Immature natural killer cell (primary cell): ENCODE results near the gene ABHD15. TPM values are rescaled to one million over a fixed set of nuclear protein-coding genes. Genes with fewer than 3 reads are reported as not detected.

Experiments
- DNase-seq, 3 donors: peaks; one replicate each; pipeline ENCODE4 v3.0.0; 2022; ENCODE audit warnings: mixed read lengths in 1 of 3
- H3K27ac Mint-ChIP-seq, 6 donors: one replicate each; pipeline ENCODE4 v1.8.0; 2020; ENCODE audit warnings: mixed read lengths in 6 of 6, mild to moderate bottlenecking in 5 of 6, inconsistent platforms in 4 of 6, moderate library complexity in 3 of 6
- H3K27me3 Mint-ChIP-seq, 3 donors: one replicate each; pipeline ENCODE4 v1.8.0; 2020 to 2021; ENCODE audit warnings: low read depth in 3 of 3, mild to moderate bottlenecking in 3 of 3, mixed read lengths in 3 of 3, moderate library complexity in 3 of 3, inconsistent platforms in 1 of 3
- H3K36me3 Mint-ChIP-seq, 3 donors: one replicate each; pipeline ENCODE4 v1.8.0; 2020; ENCODE audit warnings: mixed read lengths in 3 of 3, inconsistent platforms in 2 of 3, mild to moderate bottlenecking in 2 of 3
- H3K4me1 Mint-ChIP-seq, 2 donors: one replicate each; pipeline ENCODE4 v1.8.0; 2020; ENCODE audit warnings: inconsistent platforms in 2 of 2, mild to moderate bottlenecking in 2 of 2, mixed read lengths in 2 of 2, moderate library complexity in 1 of 2
- H3K4me3 Mint-ChIP-seq, 5 donors: one replicate each; pipeline ENCODE4 v1.8.0; 2020; ENCODE audit warnings: mild to moderate bottlenecking in 5 of 5, mixed read lengths in 5 of 5, inconsistent platforms in 3 of 5, moderate library complexity in 3 of 5
- H3K9me3 Mint-ChIP-seq, 6 donors: one replicate each; pipeline ENCODE4 v1.8.0; 2020; ENCODE audit warnings: mild to moderate bottlenecking in 6 of 6, mixed read lengths in 6 of 6, inconsistent platforms in 4 of 6, moderate library complexity in 3 of 6
- polyA plus RNA-seq, 3 donors: library from polyadenylated mRNA; unstranded; fragments of 300-500 nt; fragmentation: Illumina TruSeq; gene quantifications; one replicate each; pipeline ENCODE4 v1.2.3, GENCODE V29; 2021

The ABHD15 gene, protein sequence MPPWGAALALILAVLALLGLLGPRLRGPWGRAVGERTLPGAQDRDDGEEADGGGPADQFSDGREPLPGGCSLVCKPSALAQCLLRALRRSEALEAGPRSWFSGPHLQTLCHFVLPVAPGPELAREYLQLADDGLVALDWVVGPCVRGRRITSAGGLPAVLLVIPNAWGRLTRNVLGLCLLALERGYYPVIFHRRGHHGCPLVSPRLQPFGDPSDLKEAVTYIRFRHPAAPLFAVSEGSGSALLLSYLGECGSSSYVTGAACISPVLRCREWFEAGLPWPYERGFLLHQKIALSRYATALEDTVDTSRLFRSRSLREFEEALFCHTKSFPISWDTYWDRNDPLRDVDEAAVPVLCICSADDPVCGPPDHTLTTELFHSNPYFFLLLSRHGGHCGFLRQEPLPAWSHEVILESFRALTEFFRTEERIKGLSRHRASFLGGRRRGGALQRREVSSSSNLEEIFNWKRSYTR
- 10 to 100 TPM; 31.6 to 36.7 (median 34.0) TPM for polyA plus RNA-seq

DNA sequence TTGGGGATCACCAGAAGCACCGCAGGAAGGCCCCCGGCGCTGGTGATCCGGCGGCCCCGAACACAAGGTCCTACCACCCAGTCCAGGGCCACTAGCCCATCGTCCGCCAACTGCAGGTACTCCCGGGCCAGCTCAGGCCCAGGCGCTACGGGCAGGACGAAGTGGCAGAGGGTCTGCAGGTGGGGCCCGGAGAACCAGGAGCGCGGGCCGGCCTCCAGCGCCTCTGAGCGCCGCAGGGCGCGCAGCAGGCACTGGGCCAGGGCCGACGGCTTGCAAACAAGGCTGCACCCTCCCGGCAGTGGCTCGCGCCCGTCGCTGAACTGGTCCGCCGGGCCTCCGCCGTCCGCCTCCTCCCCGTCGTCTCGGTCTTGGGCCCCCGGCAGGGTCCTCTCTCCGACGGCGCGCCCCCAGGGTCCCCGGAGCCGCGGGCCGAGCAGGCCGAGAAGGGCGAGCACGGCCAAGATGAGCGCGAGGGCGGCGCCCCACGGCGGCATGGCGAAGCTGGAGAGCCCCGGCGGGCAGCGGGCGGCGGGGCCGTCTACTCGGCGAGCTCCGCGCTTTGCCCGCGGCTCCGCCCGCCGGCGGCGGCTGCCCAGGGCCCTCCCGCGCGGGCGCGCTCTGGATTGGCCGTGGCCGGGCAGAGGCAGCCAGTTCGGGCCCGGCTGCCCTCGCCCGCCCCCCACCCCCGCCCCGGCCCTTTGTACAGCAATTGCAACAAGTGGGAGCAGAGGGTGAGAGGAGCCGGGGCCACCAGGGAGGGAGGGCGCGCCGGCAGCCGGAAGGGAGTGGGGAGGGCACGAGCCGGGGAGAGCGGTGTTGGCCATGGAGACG, at the start of gene ABHD15:
ABHD15 (minus strand) TSS at position 565 of the 831 bp plus-strand sequence; CDS start at position 494, 71 bp downstream.
- H3K27ac Mint-ChIP-seq: peak within 1 kb of the TSS; percentile 92 to 98 (median 96)
- peaks cover 45 to 53% of the 10 kb centered on the region in 2 donors for H3K4me1 Mint-ChIP-seq

GRCh38 chr17:29615492-29616299, 48.9 kb upstream of the ABHD15 start:
- peak; percentile 83 to 88 (median 86) for DNase-seq
- no peaks in the 10 kb centered on the region for H3K36me3 Mint-ChIP-seq
- H3K9me3 Mint-ChIP-seq: no peaks in the 10 kb centered on the region
- peak overlapping the region; percentile 90 to 96 (median 92) for H3K4me3 Mint-ChIP-seq
- peaks cover 3 to 6% (median 4%) of the 10 kb centered on the region in 3 donors for H3K27me3 Mint-ChIP-seq
- peaks cover 41% of the 10 kb centered on the region in 2 donors for H3K4me1 Mint-ChIP-seq
- peak overlapping the region; percentile 81 to 95 (median 92) for H3K27ac Mint-ChIP-seq

More for the DNA sequence above, at the start of gene ABHD15:
- H3K27me3 Mint-ChIP-seq: peaks cover 9 to 25% (median 20%) of the 10 kb centered on the region in 3 donors
- H3K4me3 Mint-ChIP-seq: peak within 1 kb of the TSS; percentile 92 to 99 (median 98)
- peaks cover 5 to 9% (median 6%) of the 10 kb centered on the region in 3 donors for H3K36me3 Mint-ChIP-seq
- peak; percentile 76 to 77 (median 77) for DNase-seq
- H3K9me3 Mint-ChIP-seq: no peaks in the 10 kb centered on the region

- no peaks in the 10 kb centered on the region for H3K9me3 Mint-ChIP-seq
- peak overlapping the region; percentile 90 to 96 (median 92) for H3K4me3 Mint-ChIP-seq
- DNase-seq: peak; percentile 80 to 87 (median 86)
- H3K36me3 Mint-ChIP-seq: no peaks in the 10 kb centered on the region
- peaks cover 41 to 44% of the 10 kb centered on the region in 2 donors for H3K4me1 Mint-ChIP-seq
- H3K27me3 Mint-ChIP-seq: peaks cover 3 to 6% (median 4%) of the 10 kb centered on the region in 3 donors
- peak overlapping the region; percentile 81 to 95 (median 92) for H3K27ac Mint-ChIP-seq
These were observed 48.2 kb upstream of the ABHD15 start for GRCh38 chr17:29615048-29615385.

- peaks cover 2 to 6% (median 4%) of the 10 kb centered on the region in 3 donors for H3K27me3 Mint-ChIP-seq
These were observed 47.7 kb upstream of the ABHD15 start for GRCh38 chr17:29614349-29615047.

DNA sequence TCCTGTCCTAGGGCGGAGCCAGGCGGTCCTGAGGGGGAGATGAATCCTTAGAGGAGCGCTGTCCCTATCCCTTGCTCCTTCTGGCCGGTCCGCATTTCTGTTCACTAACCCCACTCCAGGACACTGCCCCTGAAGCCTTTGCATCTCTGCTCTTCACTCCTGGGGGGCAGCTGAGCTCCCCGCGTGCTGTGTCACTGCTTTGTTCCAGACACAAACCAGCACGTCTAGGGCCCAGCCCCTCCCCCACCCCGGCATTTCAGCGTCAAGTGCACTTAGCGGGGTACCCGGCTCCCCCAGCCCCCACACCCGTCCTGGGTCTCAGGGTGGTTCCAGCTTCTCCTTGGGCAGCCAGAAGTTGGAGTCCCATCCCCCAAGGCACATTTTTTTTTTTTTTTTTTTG, 47.0 kb upstream of the ABHD15 start:
- H3K36me3 Mint-ChIP-seq: no peaks in the 10 kb centered on the region
- peak overlapping the region in 1 of 6 donors; percentile 40 for H3K27ac Mint-ChIP-seq
- H3K4me3 Mint-ChIP-seq: peak overlapping the region; percentile 74 to 93 (median 77)
- peaks cover 3 to 4% (median 4%) of the 10 kb centered on the region in 3 donors for H3K27me3 Mint-ChIP-seq
- DNase-seq: no peak
- H3K4me1 Mint-ChIP-seq: peaks cover 50 to 52% of the 10 kb centered on the region in 2 donors
- no peaks in the 10 kb centered on the region for H3K9me3 Mint-ChIP-seq

More at GRCh38 chr17:29614349-29615047, 47.7 kb upstream of the ABHD15 start:
- DNase-seq: no peak
- Mint-ChIP-seq H3K4me1 (peaks cover 45 to 46% of the 10 kb centered on the region in 2 donors), H3K4me3 (peak overlapping the region; percentile 90 to 96 (median 92)), H3K36me3 (no peaks in the 10 kb centered on the region), H3K9me3 (no peaks in the 10 kb centered on the region), H3K27ac (peak overlapping the region; percentile 81 to 95 (median 92))

- H3K4me3 Mint-ChIP-seq: peak overlapping the region in 3 of 5 donors; percentile 49 to 77 (median 74)
- DNase-seq: peak; percentile 85 to 88 (median 87)
- peak overlapping the region in 1 of 6 donors; percentile 40 for H3K27ac Mint-ChIP-seq
- H3K9me3 Mint-ChIP-seq: no peaks in the 10 kb centered on the region
- H3K4me1 Mint-ChIP-seq: peaks cover 54 to 56% of the 10 kb centered on the region in 2 donors
- no peaks in the 10 kb centered on the region for H3K36me3 Mint-ChIP-seq
- peaks cover 3 to 5% (median 4%) of the 10 kb centered on the region in 3 donors for H3K27me3 Mint-ChIP-seq
These were observed 46.6 kb upstream of the ABHD15 start for GRCh38 chr17:29613352-29613837.

DNA sequence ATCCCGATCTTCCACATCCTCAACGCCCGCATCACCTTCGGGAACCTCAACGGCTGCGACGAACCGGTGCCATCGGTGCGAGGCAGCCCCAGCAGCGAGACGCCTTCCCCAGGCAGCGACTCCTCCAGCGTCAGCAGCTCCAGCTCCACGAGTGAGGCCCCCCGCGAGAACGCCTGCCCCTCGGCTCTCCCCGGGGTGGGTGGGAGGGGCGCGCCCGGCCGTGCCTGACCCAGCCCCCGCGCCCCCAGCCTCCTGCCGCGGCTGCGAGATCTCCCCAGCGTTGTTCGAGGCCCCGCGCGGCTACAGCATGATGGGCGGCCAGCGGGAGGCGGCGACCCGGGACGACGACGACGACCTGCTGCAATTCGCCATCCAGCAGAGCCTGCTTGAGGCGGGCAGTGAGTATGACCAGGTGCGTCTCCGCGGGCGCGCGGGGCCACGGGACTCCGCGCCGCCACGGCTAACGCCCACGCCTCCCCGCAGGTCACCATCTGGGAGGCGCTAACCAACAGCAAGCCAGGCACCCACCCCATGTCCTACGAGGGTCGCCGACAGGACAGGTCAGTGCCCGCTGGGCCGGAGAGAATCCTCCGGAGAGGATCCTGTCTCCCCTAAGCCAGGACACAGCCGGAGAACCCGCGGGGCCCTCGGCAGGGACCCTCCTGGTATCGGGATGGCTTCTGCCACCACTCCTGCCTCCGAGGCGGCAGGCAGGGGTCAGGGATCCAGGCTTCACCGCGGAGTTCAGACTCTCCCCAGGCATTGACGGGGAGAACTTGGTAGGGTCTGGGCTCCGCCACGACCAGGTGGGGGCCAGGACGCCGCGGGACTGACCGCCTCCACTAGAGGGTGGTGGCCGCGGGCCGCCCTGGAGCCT, 45.8 kb upstream of the ABHD15 start:
- DNase-seq: no peak
- Mint-ChIP-seq H3K9me3 (no peaks in the 10 kb centered on the region), H3K4me1 (peaks cover 54 to 59% of the 10 kb centered on the region in 2 donors), H3K27me3 (peaks cover 3 to 5% (median 5%) of the 10 kb centered on the region in 3 donors), H3K36me3 (no peaks in the 10 kb centered on the region), H3K4me3 (peak overlapping the region in 2 of 5 donors; percentile 54 to 70), H3K27ac (no peak overlapping the region)

- Mint-ChIP-seq H3K9me3 (no peaks in the 10 kb centered on the region), H3K36me3 (no peaks in the 10 kb centered on the region), H3K4me1 (peaks cover 48 to 53% of the 10 kb centered on the region in 2 donors), H3K4me3 (peak overlapping the region in 1 of 5 donors; percentile 7), H3K27me3 (peaks cover 1 to 5% (median 3%) of the 10 kb centered on the region in 3 donors), H3K27ac (no peak overlapping the region)
- no peak for DNase-seq
These were observed 45.2 kb upstream of the ABHD15 start for GRCh38 chr17:29612094-29612403.

GRCh38 chr17:29611351-29612093, 44.7 kb upstream of the ABHD15 start:
- no peaks in the 10 kb centered on the region for H3K36me3 Mint-ChIP-seq
- no peak for DNase-seq
- peaks cover 1 to 5% (median 3%) of the 10 kb centered on the region in 3 donors for H3K27me3 Mint-ChIP-seq
- peak overlapping the region in 3 of 5 donors; percentile 7 to 21 (median 18) for H3K4me3 Mint-ChIP-seq
- H3K27ac Mint-ChIP-seq: no peak overlapping the region
- no peaks in the 10 kb centered on the region for H3K9me3 Mint-ChIP-seq
- H3K4me1 Mint-ChIP-seq: peaks cover 43 to 48% of the 10 kb centered on the region in 2 donors

DNA sequence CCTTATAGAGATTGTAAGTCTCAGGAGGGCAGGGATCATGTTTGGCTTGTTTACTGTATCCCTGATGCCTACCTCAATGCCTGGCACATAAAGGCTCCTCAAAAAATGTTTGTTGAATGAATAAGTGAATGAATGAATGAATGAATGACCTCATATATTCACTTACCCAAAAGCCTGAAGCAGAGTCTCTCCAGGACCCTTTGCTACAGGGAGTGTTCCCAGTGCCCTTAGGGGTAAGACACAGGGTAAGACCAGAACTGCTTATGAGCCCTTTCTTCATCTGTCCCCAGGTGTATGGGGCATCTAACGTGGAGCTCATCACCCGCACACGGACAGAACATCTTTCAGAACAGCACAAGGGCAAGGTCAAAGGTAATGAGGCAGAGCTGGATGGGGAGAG, 43.6 kb upstream of the ABHD15 start:
- H3K4me3 Mint-ChIP-seq: no peak overlapping the region
- peak overlapping the region in 2 of 6 donors; percentile 36 to 67 for H3K27ac Mint-ChIP-seq
- peaks cover 33 to 37% of the 10 kb centered on the region in 2 donors for H3K4me1 Mint-ChIP-seq
- no peaks in the 10 kb centered on the region for H3K9me3 Mint-ChIP-seq
- no peaks in the 10 kb centered on the region for H3K36me3 Mint-ChIP-seq
- no peak for DNase-seq
- peaks cover 1 to 3% (median 1%) of the 10 kb centered on the region in 3 donors for H3K27me3 Mint-ChIP-seq

DNA sequence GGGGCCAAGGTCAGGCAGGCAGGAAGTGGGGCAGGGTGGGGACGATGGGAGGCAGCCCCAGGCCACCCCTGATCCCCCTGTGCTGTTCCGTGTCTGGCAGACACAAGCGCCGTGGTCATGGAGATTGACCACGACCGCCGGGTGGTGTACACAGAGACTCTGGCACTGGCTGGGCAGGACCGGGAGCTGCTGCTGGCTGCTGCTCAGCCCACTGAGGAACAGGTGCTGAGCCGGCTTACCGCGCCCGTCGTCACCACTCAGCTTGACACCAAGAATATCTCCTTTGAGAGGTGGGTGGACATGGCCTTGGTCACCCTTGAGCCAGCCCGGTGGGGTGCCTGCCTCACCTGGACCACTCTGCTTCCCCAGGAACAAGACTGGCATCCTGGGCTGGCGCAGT, 42.1 kb upstream of the ABHD15 start:
- H3K4me1 Mint-ChIP-seq: peaks cover 19 to 23% of the 10 kb centered on the region in 2 donors
- DNase-seq: peak; percentile 40 to 48 (median 46)
- H3K9me3 Mint-ChIP-seq: no peaks in the 10 kb centered on the region
- H3K27me3 Mint-ChIP-seq: peaks cover 1 to 3% (median 3%) of the 10 kb centered on the region in 3 donors
- H3K36me3 Mint-ChIP-seq: no peaks in the 10 kb centered on the region
- peak overlapping the region in 1 of 5 donors; percentile 38 for H3K4me3 Mint-ChIP-seq
- H3K27ac Mint-ChIP-seq: peak overlapping the region in 1 of 6 donors; percentile 18
